GM21447 (cell line): ENCODE measurements around the gene PCTP.

Experiments
- ATAC-seq: cut with Tn5 transposase; IDR thresholded peaks from one replicate; pipeline ENCODE4 v1.9.1; 2021; ENCODE audit not compliant: unreplicated experiment

PCTP gene

GRCh38 chr17:55785181-55785580 lies 34.3 kb downstream of the PCTP start:
- ATAC-seq: no peak

- no peak for ATAC-seq
Measured at GRCh38 chr17:55793272-55793671, 42.4 kb downstream of the PCTP start.

- ATAC-seq: no peak
Measured at GRCh38 chr17:55794725-55795482, 44.1 kb downstream of the PCTP start.

GRCh38 chr17:55806745-55807495 lies 56.1 kb downstream of the PCTP start:
- ATAC-seq: no peak

- ATAC-seq: no peak
Measured at GRCh38 chr17:55811536-55811935, 60.7 kb downstream of the PCTP start.

GRCh38 chr17:55812323-55812722 lies 61.5 kb downstream of the PCTP start:
- no peak for ATAC-seq

GRCh38 chr17:55813944-55814343 lies 63.1 kb downstream of the PCTP start:
- no peak for ATAC-seq

GRCh38 chr17:55814377-55814776 lies 63.5 kb downstream of the PCTP start:
- no peak for ATAC-seq

- ATAC-seq: no peak
Measured at GRCh38 chr17:55816532-55817396, 65.9 kb downstream of the PCTP start.

GRCh38 chr17:55817397-55817709 lies 66.5 kb downstream of the PCTP start:
- ATAC-seq: no peak

- ATAC-seq: no peak
Measured at GRCh38 chr17:55818026-55818425, 67.2 kb downstream of the PCTP start.

- ATAC-seq: no peak
Measured at GRCh38 chr17:55818451-55819375, 67.9 kb downstream of the PCTP start.

GRCh38 chr17:55820675-55821074 lies 69.8 kb downstream of the PCTP start:
- ATAC-seq: no peak

GRCh38 chr17:55822028-55822427 lies 71.2 kb downstream of the PCTP start:
- ATAC-seq: no peak

- no peak for ATAC-seq
Measured at GRCh38 chr17:55825213-55825612, 74.4 kb downstream of the PCTP start.
